ENCODE data around the gene GALK1. TPM values are rescaled to one million over a fixed set of nuclear protein-coding genes. Genes with fewer than 3 reads are reported as not detected.

The GALK1 gene
- total and polyA plus RNA-seq, 2 of the 13 experiments (the other 11 are each of a cell fraction or from before 2014, with no cell fraction given), result 59.9 to 93.6 TPM

GRCh38 chr17:75738218-75738802, 26.7 kb downstream of the GALK1 start (continued):
- TF ChIP-seq CSRNP1 (CRISPR knock-in tag; IDR thresholded peaks at IDR 0.05), result 0 out of 2 replicates have a peak, but pooled peaks have one; percentile 23
- no peak for TF ChIP-seq ZNF766 (CRISPR knock-in tag; IDR thresholded peaks at IDR 0.05; ENCODE audit: borderline replicate concordance)
- TF ChIP-seq MXD4 (CRISPR knock-in tag; IDR thresholded peaks at IDR 0.05), result 0 out of 2 replicates have a peak, but pooled peaks have one; percentile 29
- TF ChIP-seq ZNF530 (CRISPR knock-in tag; IDR thresholded peaks at IDR 0.05; ENCODE audit: low read depth), result no peak
- peak; percentile 61; the same call in 1 of the 2 replicates for TF ChIP-seq BORCS8-MEF2B (CRISPR knock-in tag; IDR thresholded peaks at IDR 0.05)
- TF ChIP-seq RORA (CRISPR knock-in tag; IDR thresholded peaks at IDR 0.05), result no peak
- no peak for TF ChIP-seq ATM (IDR thresholded peaks at IDR 0.05; ENCODE audit: borderline replicate concordance)
- TF ChIP-seq, protein P1, sequence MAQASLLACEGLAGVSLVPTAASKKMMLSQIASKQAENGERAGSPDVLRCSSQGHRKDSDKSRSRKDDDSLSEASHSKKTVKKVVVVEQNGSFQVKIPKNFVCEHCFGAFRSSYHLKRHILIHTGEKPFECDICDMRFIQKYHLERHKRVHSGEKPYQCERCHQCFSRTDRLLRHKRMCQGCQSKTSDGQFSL (CRISPR knock-in tag; IDR thresholded peaks at IDR 0.05), result no peak
- TF ChIP-seq ZNF274 (CRISPR knock-in tag; IDR thresholded peaks at IDR 0.05), result no peak; the same call in 1 of the 2 replicates
- no peak for TF ChIP-seq PAX8 (CRISPR knock-in tag; IDR thresholded peaks at IDR 0.05; ENCODE audit: borderline replicate concordance)
- no peak for TF ChIP-seq NFE2L1 (CRISPR knock-in tag; IDR thresholded peaks at IDR 0.05; ENCODE audit: borderline replicate concordance)
- TF ChIP-seq, protein P2, sequence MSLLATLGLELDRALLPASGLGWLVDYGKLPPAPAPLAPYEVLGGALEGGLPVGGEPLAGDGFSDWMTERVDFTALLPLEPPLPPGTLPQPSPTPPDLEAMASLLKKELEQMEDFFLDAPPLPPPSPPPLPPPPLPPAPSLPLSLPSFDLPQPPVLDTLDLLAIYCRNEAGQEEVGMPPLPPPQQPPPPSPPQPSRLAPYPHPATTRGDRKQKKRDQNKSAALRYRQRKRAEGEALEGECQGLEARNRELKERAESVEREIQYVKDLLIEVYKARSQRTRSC (CRISPR knock-in tag; IDR thresholded peaks at IDR 0.05; ENCODE audit: low read depth), result no peak
- no peak for TF ChIP-seq ZNF652 (CRISPR knock-in tag; IDR thresholded peaks at IDR 0.05; ENCODE audit: borderline replicate concordance, low read depth)
- no peak for TF ChIP-seq CCDC6 (CRISPR knock-in tag; IDR thresholded peaks at IDR 0.05)
- TF ChIP-seq, protein P3, sequence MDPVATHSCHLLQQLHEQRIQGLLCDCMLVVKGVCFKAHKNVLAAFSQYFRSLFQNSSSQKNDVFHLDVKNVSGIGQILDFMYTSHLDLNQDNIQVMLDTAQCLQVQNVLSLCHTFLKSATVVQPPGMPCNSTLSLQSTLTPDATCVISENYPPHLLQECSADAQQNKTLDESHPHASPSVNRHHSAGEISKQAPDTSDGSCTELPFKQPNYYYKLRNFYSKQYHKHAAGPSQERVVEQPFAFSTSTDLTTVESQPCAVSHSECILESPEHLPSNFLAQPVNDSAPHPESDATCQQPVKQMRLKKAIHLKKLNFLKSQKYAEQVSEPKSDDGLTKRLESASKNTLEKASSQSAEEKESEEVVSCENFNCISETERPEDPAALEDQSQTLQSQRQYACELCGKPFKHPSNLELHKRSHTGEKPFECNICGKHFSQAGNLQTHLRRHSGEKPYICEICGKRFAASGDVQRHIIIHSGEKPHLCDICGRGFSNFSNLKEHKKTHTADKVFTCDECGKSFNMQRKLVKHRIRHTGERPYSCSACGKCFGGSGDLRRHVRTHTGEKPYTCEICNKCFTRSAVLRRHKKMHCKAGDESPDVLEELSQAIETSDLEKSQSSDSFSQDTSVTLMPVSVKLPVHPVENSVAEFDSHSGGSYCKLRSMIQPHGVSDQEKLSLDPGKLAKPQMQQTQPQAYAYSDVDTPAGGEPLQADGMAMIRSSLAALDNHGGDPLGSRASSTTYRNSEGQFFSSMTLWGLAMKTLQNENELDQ (CRISPR knock-in tag; IDR thresholded peaks at IDR 0.05; ENCODE audit: borderline replicate concordance), result no peak
- no peak for TF ChIP-seq POLR2AphosphoS2 (IDR thresholded peaks at IDR 0.05; ENCODE audit: low read depth, low read length)
- no peak for TF ChIP-seq HCFC1 (IDR thresholded peaks at IDR 0.05; ENCODE audit: low read depth, low read length)
- no peak for TF ChIP-seq ZNF776 (CRISPR knock-in tag; IDR thresholded peaks at IDR 0.05)
- TF ChIP-seq TARDBP (CRISPR knock-in tag; IDR thresholded peaks at IDR 0.05), result no peak; the same call in 1 of the 2 replicates
- TF ChIP-seq ZNF441 (CRISPR knock-in tag; IDR thresholded peaks at IDR 0.05; ENCODE audit: borderline replicate concordance), result no peak; the same call in 1 of the 2 replicates
- no peak for TF ChIP-seq ZNF280D (CRISPR knock-in tag; IDR thresholded peaks at IDR 0.05)
- TF ChIP-seq GFI1 (CRISPR knock-in tag; IDR thresholded peaks at IDR 0.05; ENCODE audit: borderline replicate concordance), result no peak

All from HepG2 (cell line).